Panc1 (cell line): Measurements from ENCODE around the gene PCSK7.

Experiments used
- POLR2AphosphoS5 ChIP-seq: IDR thresholded peaks from 2 replicates; pipeline ENCODE4 v1.6.1; 2012; ENCODE audit warnings: mild to moderate bottlenecking, low read depth, low read length, moderate library complexity
- SIN3A ChIP-seq: IDR thresholded peaks from 2 replicates; pipeline ENCODE4 v1.6.1; 2012; ENCODE audit warnings: low read depth, mild to moderate bottlenecking, low read length, moderate library complexity, borderline replicate concordance; ENCODE audit not compliant: insufficient read depth
- TF ChIP-seq, protein P1 (sequence below): fragments of 450-650 bp; IDR thresholded peaks from 2 replicates; pipeline ENCODE4 v1.5.1; 2017; ENCODE audit warnings: mild to moderate bottlenecking

GRCh38 chr11:117226388-117227385 lies 5.2 kb downstream of the PCSK7 start:
- TF ChIP-seq, protein P1, sequence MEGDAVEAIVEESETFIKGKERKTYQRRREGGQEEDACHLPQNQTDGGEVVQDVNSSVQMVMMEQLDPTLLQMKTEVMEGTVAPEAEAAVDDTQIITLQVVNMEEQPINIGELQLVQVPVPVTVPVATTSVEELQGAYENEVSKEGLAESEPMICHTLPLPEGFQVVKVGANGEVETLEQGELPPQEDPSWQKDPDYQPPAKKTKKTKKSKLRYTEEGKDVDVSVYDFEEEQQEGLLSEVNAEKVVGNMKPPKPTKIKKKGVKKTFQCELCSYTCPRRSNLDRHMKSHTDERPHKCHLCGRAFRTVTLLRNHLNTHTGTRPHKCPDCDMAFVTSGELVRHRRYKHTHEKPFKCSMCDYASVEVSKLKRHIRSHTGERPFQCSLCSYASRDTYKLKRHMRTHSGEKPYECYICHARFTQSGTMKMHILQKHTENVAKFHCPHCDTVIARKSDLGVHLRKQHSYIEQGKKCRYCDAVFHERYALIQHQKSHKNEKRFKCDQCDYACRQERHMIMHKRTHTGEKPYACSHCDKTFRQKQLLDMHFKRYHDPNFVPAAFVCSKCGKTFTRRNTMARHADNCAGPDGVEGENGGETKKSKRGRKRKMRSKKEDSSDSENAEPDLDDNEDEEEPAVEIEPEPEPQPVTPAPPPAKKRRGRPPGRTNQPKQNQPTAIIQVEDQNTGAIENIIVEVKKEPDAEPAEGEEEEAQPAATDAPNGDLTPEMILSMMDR: peak; percentile 94
- TF ChIP-seq POLR2AphosphoS5 (no peak), SIN3A (no peak)
